ENCODE results near the gene MARK2. TPM values are rescaled to one million over a fixed set of nuclear protein-coding genes. Genes with fewer than 3 reads are reported as not detected.
"Not testable (repeated sequence)": the region's sequence is repeated elsewhere in the genome, so short reads cannot be mapped to it uniquely, and the experiment has no call there.

Gene MARK2
- total and polyA plus RNA-seq, 2 donors (not counting 1 experiment from before 2014, with no cell fraction given): 6.4 to 12.3 TPM

GRCh38 chr11:63802637-63803414 lies 36.1 kb upstream of the MARK2 start:
- Histone ChIP-seq H3K27ac (ENCODE audit: insufficient read depth, low read length) (no peak overlapping the region), H3K36me3 (ENCODE audit: control insufficient read depth, insufficient read depth, low read length) (no peaks in the 10 kb centered on the region), H3K4me2 (ENCODE audit: extremely low read depth, insufficient read depth, low read length) (no peak overlapping the region), H3K79me2 (ENCODE audit: control insufficient read depth, insufficient read depth, low read length) (no peaks in the 10 kb centered on the region), H3K4me1 (ENCODE audit: control insufficient read depth, extremely low read depth, insufficient read depth, low read length) (peaks cover 4% of the 10 kb centered on the region), H3K9me3 (ENCODE audit: control insufficient read depth, insufficient read depth, low read depth, low read length) (no peaks in the 10 kb centered on the region), H4K20me1 (ENCODE audit: control insufficient read depth, extremely low read depth, insufficient read depth, low read length) (no peaks in the 10 kb centered on the region), H2AFZ (ENCODE audit: low read length) (no peak overlapping the region), H3K4me3 (replicated peaks in 1 of 4; ENCODE audit: control extremely low read depth in 1 of 4, insufficient read depth in 1 of 4, low read depth in 3 of 4, low read length in 4 of 4) (no peak overlapping the region), H3K9ac (ENCODE audit: insufficient read depth, low read length) (no peak overlapping the region), H3K27me3 (ENCODE audit: control insufficient read depth, insufficient read depth, low read length) (no peaks in the 10 kb centered on the region)
- TF ChIP-seq EZH2 (IDR thresholded peaks at IDR 0.05; ENCODE audit: low read length, missing control alignments) (no peak), CTCF (conservative IDR thresholded peaks at IDR 0.05 in 1 of 2, IDR thresholded peaks at IDR 0.05 in 1 of 2; ENCODE audit: low read depth in 1 of 2, low read length in 2 of 2) (no peak)
- peak; percentile 30 to 61 for DNase-seq (ENCODE audit: low read depth in 2 of 2)

GRCh38 chr11:63804259-63804658 lies 34.7 kb upstream of the MARK2 start:
- Histone ChIP-seq H3K4me2 (ENCODE audit: extremely low read depth, insufficient read depth, low read length) (no peak overlapping the region), H3K27ac (ENCODE audit: insufficient read depth, low read length) (no peak overlapping the region), H3K9ac (ENCODE audit: insufficient read depth, low read length) (no peak overlapping the region), H3K79me2 (ENCODE audit: control insufficient read depth, insufficient read depth, low read length) (no peaks in the 10 kb centered on the region), H3K36me3 (ENCODE audit: control insufficient read depth, insufficient read depth, low read length) (no peaks in the 10 kb centered on the region), H2AFZ (ENCODE audit: low read length) (no peak overlapping the region), H3K4me1 (ENCODE audit: control insufficient read depth, extremely low read depth, insufficient read depth, low read length) (peaks cover 4% of the 10 kb centered on the region), H3K9me3 (ENCODE audit: control insufficient read depth, insufficient read depth, low read depth, low read length) (no peaks in the 10 kb centered on the region), H4K20me1 (ENCODE audit: control insufficient read depth, extremely low read depth, insufficient read depth, low read length) (no peaks in the 10 kb centered on the region), H3K27me3 (ENCODE audit: control insufficient read depth, insufficient read depth, low read length) (no peaks in the 10 kb centered on the region), H3K4me3 (replicated peaks in 1 of 4; ENCODE audit: control extremely low read depth in 1 of 4, insufficient read depth in 1 of 4, low read depth in 3 of 4, low read length in 4 of 4) (no peak overlapping the region)
- TF ChIP-seq EZH2 (IDR thresholded peaks at IDR 0.05; ENCODE audit: low read length, missing control alignments) (no peak), CTCF (conservative IDR thresholded peaks at IDR 0.05 in 1 of 2, IDR thresholded peaks at IDR 0.05 in 1 of 2; ENCODE audit: low read depth in 1 of 2, low read length in 2 of 2) (no peak)
- no peak for DNase-seq (ENCODE audit: low read depth in 2 of 2)

- H3K9ac ChIP-seq (ENCODE audit: insufficient read depth, low read length): no peak overlapping the region
- H3K4me3 ChIP-seq (replicated peaks in 1 of 4; ENCODE audit: control extremely low read depth in 1 of 4, insufficient read depth in 1 of 4, low read depth in 3 of 4, low read length in 4 of 4): no peak overlapping the region
- peak overlapping the region; percentile 34 for H2AFZ ChIP-seq (ENCODE audit: low read length)
- TF ChIP-seq EZH2 (IDR thresholded peaks at IDR 0.05; ENCODE audit: low read length, missing control alignments) (no peak), CTCF (conservative IDR thresholded peaks at IDR 0.05 in 1 of 2, IDR thresholded peaks at IDR 0.05 in 1 of 2; ENCODE audit: low read depth in 1 of 2, low read length in 2 of 2) (no peak)
- peaks cover 4% of the 10 kb centered on the region for H3K4me1 ChIP-seq (ENCODE audit: control insufficient read depth, extremely low read depth, insufficient read depth, low read length)
- peak in 1 of 2 donors; percentile 7 for DNase-seq (ENCODE audit: low read depth in 2 of 2)
- no peaks in the 10 kb centered on the region for H3K9me3 ChIP-seq (ENCODE audit: control insufficient read depth, insufficient read depth, low read depth, low read length)
- H3K36me3 ChIP-seq (ENCODE audit: control insufficient read depth, insufficient read depth, low read length): no peaks in the 10 kb centered on the region
- no peaks in the 10 kb centered on the region for H3K79me2 ChIP-seq (ENCODE audit: control insufficient read depth, insufficient read depth, low read length)
- no peak overlapping the region for H3K27ac ChIP-seq (ENCODE audit: insufficient read depth, low read length)
- no peak overlapping the region for H3K4me2 ChIP-seq (ENCODE audit: extremely low read depth, insufficient read depth, low read length)
- no peaks in the 10 kb centered on the region for H4K20me1 ChIP-seq (ENCODE audit: control insufficient read depth, extremely low read depth, insufficient read depth, low read length)
- no peaks in the 10 kb centered on the region for H3K27me3 ChIP-seq (ENCODE audit: control insufficient read depth, insufficient read depth, low read length)
These were observed 33.0 kb upstream of the MARK2 start for GRCh38 chr11:63805844-63806415.

GRCh38 chr11:63810383-63810782 lies 28.5 kb upstream of the MARK2 start:
- not testable (repeated sequence) for H3K27me3 ChIP-seq (ENCODE audit: control insufficient read depth, insufficient read depth, low read length); H3K27ac ChIP-seq (ENCODE audit: insufficient read depth, low read length); DNase-seq (ENCODE audit: low read depth in 2 of 2); H3K4me2 ChIP-seq (ENCODE audit: extremely low read depth, insufficient read depth, low read length); H3K9me3 ChIP-seq (ENCODE audit: control insufficient read depth, insufficient read depth, low read depth, low read length); H3K4me3 ChIP-seq (replicated peaks in 1 of 4; ENCODE audit: control extremely low read depth in 1 of 4, insufficient read depth in 1 of 4, low read depth in 3 of 4, low read length in 4 of 4); H3K9ac ChIP-seq (ENCODE audit: insufficient read depth, low read length); H3K36me3 ChIP-seq (ENCODE audit: control insufficient read depth, insufficient read depth, low read length); H4K20me1 ChIP-seq (ENCODE audit: control insufficient read depth, extremely low read depth, insufficient read depth, low read length); H2AFZ ChIP-seq (ENCODE audit: low read length); H3K4me1 ChIP-seq (ENCODE audit: control insufficient read depth, extremely low read depth, insufficient read depth, low read length)
- peaks cover 20% of the 10 kb centered on the region for H3K79me2 ChIP-seq (ENCODE audit: control insufficient read depth, insufficient read depth, low read length)
